GM19463 (cell line): ENCODE measurements around the gene RAB36.
"Not testable (repeated sequence)": the region's sequence is repeated elsewhere in the genome, so short reads cannot be mapped to it uniquely, and the experiment has no call there.

ENCODE experiments used
- ATAC-seq: cut with Tn5 transposase; IDR thresholded peaks from one replicate; pipeline ENCODE4 v1.9.1; 2021; ENCODE audit warnings: mild to moderate bottlenecking, moderate library complexity; ENCODE audit not compliant: unreplicated experiment

RAB36 gene

DNA sequence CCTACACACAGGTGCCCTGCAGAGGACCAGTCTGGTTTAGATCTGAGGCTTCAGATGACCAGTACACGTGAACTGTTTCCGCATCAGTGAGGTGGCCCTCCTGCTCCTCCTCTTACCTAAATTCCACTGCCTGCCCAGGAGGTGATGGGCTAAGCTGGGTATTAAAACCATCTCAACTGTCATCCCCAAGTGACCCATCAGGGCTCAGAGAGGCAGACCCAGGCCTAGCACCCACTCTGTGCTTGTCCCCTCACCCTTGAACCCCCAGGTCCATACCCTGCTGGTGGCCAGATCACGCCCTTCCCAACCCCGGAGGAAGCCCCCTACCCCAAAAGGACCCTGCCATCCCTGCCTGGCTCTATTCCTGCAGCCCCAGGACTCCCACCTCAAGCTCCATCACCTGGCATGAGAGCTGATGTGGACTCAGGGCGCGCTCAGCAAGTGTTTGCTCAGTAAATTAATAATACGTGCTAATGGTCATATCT lies 24.8 kb upstream of the RAB36 start:
- no peak for ATAC-seq

DNA sequence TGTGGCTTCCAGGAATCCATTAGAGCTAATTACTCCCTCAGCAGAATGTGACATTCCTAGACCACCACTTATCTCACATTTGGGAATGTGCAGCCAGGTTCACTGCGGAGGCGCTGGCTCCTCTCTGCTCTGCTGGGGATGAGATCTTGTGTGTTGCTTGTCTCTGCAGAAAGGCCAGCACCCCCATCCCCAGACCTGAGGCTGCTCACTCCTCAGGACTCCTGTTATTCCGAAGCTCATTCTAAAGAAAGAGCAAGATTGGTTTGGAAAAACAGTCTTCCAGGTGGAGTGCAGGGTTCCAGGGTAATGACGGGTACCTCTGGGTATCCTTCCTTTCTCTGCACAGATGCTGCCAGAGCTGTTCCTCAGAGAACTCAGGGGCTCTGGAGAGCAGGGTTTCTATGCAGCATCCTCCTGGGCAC lies 24.3 kb upstream of the RAB36 start:
- no peak for ATAC-seq

GRCh38 chr22:23121424-23121823 lies 23.9 kb upstream of the RAB36 start:
- ATAC-seq: no peak

GRCh38 chr22:23122216-23122957 lies 22.9 kb upstream of the RAB36 start:
- ATAC-seq: no peak

DNA sequence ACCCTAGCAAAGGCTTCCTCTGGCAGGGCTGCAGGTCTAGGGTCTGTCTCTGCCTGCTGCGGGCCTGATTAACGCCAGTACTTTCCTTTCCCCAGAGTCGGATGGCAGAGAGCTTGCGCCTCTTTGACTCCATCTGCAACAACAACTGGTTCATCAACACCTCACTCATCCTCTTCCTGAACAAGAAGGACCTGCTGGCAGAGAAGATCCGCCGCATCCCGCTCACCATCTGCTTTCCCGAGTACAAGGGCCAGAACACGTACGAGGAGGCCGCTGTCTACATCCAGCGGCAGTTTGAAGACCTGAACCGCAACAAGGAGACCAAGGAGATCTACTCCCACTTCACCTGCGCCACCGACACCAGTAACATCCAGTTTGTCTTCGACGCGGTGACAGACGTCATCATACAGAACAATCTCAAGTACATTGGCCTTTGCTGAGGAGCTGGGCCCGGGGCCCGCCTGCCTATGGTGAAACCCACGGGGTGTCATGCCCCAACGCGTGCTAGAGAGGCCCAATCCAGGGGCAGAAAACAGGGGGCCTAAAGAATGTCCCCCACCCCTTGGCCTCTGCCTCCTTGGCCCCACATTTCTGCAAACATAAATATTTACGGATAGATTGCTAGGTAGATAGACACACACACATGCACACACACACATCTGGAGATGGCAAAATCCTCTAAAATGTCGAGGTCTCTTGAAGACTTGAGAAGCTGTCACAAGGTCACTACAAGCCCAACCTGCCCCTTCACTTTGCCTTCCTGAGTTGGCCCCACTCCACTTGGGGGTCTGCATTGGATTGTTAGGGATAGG lies 22.1 kb upstream of the RAB36 start:
- ATAC-seq: no peak

DNA sequence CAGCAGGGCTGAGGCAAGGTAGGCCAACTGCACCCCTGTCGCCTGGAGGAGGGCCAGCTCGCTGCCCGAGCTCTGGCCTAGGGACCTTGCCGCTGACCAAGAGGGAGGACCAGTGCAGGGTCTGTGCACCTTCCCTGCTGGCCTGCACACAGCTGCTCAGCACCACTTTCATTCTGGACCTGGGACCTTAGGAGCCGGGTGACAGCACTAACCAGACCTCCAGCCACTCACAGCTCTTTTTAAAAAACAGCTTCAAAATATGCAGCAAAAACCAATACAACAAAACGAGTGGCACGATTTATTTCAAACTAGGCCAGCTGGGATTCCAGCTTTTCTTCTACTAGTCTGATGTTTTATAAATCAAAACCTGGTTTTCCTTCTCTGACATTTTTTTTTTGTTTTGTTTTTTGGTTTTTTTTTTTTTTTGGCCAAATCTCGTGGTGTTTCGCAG lies 21.4 kb upstream of the RAB36 start:
- no peak for ATAC-seq

GRCh38 chr22:23124611-23125511 lies 20.4 kb upstream of the RAB36 start:
- ATAC-seq: no peak

DNA sequence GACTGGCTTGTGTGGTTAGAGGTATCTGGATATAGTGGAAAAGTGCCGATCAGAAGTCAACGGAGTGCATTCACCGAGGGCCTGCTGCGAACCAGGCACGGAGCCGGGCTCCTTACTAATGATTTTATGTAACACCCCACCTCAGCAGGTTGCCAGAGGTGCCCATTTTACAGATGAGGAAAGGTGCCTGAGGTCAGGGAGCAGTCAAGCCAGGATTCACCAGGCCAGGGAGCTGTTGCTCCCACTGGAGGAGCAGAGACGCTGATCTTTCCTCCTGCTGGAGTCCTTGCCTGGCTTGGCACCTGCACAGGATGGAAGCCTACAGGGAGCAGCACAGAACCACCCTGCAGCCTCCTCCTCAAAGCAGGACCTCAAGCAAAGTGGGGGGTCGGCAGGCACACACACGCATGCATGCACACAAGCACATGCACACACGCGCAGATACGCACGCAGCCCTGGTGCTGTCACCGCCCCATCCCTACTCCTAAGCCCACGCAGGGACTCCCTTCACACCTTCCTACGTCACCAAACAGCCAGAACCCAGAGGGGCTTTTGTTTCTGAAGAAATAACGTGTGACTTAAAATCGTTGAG lies 19.7 kb upstream of the RAB36 start:
- no peak for ATAC-seq

DNA sequence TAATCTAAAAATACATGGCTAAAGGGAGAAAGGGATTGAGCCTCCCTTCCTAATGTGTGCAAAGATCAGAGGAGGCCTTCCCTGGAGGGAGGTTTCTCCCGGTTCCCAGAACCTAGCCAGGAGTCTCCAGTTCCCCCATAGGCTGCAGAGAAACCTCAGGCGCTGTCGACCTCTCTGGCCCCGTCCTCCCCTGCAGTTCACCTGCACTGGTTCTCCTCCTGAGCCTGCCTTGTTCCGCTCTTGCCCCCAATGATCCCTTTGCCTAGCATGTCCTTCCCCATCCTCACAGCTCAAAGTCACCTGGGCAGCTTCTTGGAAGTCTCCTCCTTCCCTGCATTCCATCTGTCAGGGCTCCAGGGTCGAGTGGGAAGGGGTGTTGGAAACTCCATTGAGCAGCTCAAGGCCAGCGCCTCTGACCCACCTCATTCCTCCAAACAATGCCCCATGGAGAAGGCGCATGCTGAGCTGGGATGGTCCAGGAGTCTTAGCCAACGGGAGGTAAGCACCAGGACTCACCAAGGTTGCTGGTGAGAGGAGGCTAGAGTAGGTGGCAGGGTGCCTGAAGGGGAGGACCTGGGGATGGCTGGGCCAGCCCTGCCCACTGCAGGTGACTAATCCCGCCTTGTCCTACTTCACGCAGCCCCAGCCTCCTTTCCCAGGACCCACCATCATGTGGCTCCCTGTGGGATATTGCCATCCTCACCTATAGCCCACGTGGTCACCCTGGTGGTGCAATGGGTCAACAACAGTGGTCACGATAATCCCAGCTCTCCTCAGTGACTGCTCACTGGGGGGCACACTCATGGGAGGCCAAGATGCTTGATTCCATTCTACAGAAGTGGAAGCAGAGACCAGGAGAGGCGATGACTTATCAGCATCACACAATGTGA lies 18.9 kb upstream of the RAB36 start:
- ATAC-seq: no peak

DNA sequence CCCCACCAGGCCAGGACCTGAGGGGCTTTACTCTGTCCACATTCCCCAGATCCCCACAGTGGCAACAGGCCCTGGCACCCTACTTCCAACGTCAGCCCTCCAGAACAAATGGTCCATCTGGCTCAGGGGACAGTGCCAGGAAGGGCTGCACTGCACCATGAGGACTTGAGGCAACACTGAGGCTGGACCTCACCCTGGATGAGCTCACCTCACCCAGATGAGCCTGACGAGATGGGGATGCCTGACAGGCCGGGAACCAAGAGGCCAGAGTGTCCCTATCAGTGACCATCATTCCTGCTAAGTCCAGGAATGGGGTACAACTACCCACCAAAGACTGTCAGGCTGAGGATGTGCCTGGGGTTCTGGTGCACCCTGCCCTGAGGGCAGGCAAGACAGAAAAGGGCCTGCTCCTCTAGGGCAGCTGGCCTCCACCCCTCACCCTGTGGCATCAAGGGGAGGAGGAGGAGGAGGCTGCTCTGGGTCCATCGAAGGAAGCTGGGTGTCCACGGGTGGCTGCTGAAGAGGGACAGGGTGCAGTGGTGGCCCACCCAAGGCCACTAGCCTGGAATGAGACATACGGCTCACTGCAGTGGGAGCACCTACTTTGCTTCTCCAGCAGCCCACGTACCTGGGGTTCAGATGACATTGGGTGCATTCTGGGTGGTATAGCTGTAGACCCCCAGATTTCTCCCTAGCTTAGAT lies 18.1 kb upstream of the RAB36 start:
- ATAC-seq: no peak

GRCh38 chr22:23127788-23128187 lies 17.5 kb upstream of the RAB36 start:
- ATAC-seq: no peak

DNA sequence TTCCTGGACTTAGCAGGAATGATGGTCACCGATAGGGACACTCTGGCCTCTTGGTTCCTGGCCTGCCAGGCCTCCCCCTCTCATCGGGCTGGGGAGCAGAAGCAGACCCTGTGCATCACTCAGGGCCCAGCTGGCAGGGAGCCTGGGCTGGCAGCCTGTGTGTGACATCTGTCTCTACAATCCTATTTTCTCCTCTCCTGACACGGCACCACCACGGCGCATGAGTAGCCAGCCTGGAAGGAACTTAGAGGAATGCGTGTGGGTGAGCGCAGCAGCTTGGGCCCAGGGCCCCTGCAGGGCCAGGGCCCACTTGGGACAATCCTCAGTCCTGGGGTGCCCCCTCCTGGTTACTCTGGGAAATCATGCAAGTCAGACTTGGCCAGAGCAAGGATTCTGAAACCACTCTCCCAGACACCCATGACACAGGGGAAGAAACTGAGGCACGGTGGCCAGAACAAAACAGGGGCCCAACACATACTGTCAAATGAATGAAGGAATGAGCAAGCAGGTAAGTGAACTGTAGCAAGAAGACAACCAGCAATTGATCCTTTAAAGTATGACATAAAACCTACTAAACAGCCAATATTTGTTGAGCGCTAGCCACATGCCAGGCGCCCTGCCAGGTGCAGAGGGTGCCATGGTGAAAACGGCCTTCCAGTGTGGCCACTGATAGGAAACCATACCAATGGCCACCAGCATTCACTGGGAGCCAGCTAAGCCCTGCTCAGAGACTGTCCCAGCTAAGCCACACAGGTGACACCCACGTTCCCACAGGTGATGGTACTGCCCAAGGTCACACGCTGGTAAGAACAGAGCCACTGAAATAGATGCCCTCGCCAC lies 16.8 kb upstream of the RAB36 start:
- no peak for ATAC-seq

DNA sequence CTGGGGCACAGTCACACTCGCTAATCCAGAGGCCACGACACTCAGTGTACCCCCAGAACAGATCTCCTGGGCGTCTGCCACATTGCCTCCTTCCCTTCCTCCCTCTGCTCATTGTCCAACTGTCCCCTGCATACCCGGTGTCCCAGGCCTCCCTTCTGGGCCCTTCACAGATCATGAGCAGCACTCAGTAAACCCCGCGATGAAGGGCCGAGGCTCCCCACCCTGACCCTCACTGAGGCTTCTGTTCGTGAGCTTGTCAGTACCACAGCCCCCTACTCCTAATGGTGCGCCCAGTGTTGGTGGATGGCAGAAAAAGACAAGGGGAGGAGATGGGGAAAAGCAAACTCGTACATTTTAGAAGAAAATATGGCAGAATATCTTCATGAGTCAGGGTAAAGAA lies 16.1 kb upstream of the RAB36 start:
- no peak for ATAC-seq

- ATAC-seq: no peak
Measured at GRCh38 chr22:23130697-23131096, 14.6 kb upstream of the RAB36 start.

DNA sequence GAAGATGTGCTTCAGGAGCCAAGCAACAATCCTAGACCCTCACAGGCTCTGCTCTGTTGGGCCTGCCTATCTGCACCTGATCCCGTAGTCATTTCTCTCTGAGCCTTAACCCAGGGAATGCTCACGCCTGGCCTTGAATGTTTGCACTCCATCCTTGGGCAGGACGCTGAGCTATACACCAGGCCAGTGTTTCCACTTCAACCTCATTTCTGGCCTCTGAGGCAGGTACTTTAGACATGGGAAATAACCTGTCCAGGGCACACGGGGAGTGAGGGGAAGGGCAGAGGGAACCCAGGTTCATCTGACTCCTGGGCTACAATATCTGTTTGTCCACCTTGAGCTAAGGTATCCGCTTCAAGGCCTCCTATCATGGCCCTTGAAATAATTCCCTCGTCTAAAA lies 13.3 kb upstream of the RAB36 start:
- no peak for ATAC-seq

- ATAC-seq: no peak
Measured at GRCh38 chr22:23132376-23133091, 12.7 kb upstream of the RAB36 start.

- ATAC-seq: no peak
Measured at GRCh38 chr22:23133922-23134321, 11.4 kb upstream of the RAB36 start.

DNA sequence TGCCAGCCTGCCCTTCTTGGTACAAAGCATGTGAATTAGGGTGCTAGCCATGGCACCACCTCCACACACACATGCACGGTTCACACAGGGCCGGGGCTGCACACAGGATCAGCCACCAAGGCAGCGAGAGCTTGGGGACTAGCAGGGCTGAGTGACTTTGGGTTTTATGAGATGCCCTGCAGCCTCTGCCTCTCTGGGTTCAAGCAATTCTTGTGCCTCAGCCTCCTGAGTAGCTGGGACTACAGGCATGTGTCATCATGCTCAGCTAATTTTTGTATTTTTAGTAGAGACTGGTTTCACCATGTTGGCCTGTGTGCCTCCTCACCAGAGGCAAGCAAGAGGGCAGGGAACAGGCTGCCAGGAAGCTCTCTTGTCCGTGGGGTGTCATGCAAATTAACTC lies 8.3 kb upstream of the RAB36 start:
- ATAC-seq: not testable (repeated sequence)
